ENCODE measurements around the gene ETFA. TPM values are rescaled to one million over a fixed set of nuclear protein-coding genes. Genes with fewer than 3 reads are reported as not detected.

ETFA gene
- total and polyA plus RNA-seq, 2 of the 8 experiments (the other 6 are each of a cell fraction or from before 2014, with no cell fraction given): 60.9 to 90.0 TPM

GRCh38 chr15:76342382-76343201 lies 31.3 kb upstream of the ETFA start:
- Histone ChIP-seq H3K4me1 (replicated peaks in 1 of 4; ENCODE audit: control insufficient read depth in 3 of 4, insufficient read depth in 4 of 4, low read length in 3 of 4) (peaks cover 0 to 38% (median 25%) of the 10 kb centered on the region in 4 experiments; a peak in 6 of 7 replicates), H2BK15ac (ENCODE audit: low read length) (no peak overlapping the region), H3K14ac (ENCODE audit: insufficient read length) (no peak overlapping the region), H2BK120ac (replicated peaks; ENCODE audit: low read depth, low read length) (no peak overlapping the region), H3K18ac (ENCODE audit: extremely low read depth, low read length) (no peak overlapping the region), H2BK20ac (ENCODE audit: low read length) (no peak overlapping the region), H3K4me3 (ENCODE audit: extremely low read depth in 1 of 4, insufficient read depth in 2 of 4, low read depth in 3 of 4, low read length in 4 of 4) (peak overlapping the region in 1 of 4 experiments; percentile 55; a peak in 2 of 8 replicates), H3K9me3 (ENCODE audit: insufficient read depth in 2 of 2, low read depth in 1 of 2, low read length in 1 of 2) (peaks cover 0 to 10% of the 10 kb centered on the region in 2 experiments; a peak in 1 of 4 replicates), H3K36me3 (ENCODE audit: control insufficient read depth in 2 of 4, insufficient read depth in 4 of 4, low read length in 3 of 4) (peaks cover 0 to 24% (median 0%) of the 10 kb centered on the region in 4 experiments; a peak in 1 of 8 replicates), H4K20me1 (replicated peaks in 1 of 2; ENCODE audit: control insufficient read depth in 1 of 2, insufficient read depth in 2 of 2, low read length in 2 of 2) (peaks cover 12 to 29% of the 10 kb centered on the region in 2 experiments), H4K5ac (ENCODE audit: insufficient read length, low read depth, low read length) (no peak overlapping the region), H3K79me2 (ENCODE audit: control insufficient read depth in 1 of 2, insufficient read depth in 2 of 2, low read length in 2 of 2) (no peaks in the 10 kb centered on the region), H2BK5ac (ENCODE audit: low read depth, low read length) (no peak overlapping the region), H3K9ac (replicated peaks in 1 of 4; ENCODE audit: extremely low read depth in 1 of 4, low read depth in 3 of 4, low read length in 3 of 4) (no peak overlapping the region), H3K27ac (ENCODE audit: low read depth, low read length) (no peak overlapping the region), H4K8ac (ENCODE audit: extremely low read depth, insufficient read depth, low read length) (peak overlapping the region; percentile 28; the same call in 1 of the 2 replicates), H4K91ac (replicated peaks; ENCODE audit: insufficient read length, low read length) (no peak overlapping the region), H3K4me2 (ENCODE audit: insufficient read depth in 1 of 2, low read depth in 2 of 2, low read length in 2 of 2) (peak overlapping the region; percentile 52 to 80), H3K27me3 (replicated peaks in 1 of 4; ENCODE audit: control insufficient read depth in 3 of 4, extremely low read depth in 1 of 4, insufficient read depth in 3 of 4, low read length in 3 of 4) (peaks cover 89 to 100% (median 95%) of the 10 kb centered on the region in 4 experiments), H3K79me1 (ENCODE audit: low read depth, low read length) (no peaks in the 10 kb centered on the region), H3K23ac (ENCODE audit: insufficient read length) (no peak overlapping the region), H3K23me2 (ENCODE audit: low read depth, low read length) (peaks cover 13% of the 10 kb centered on the region; the same call in 1 of the 2 replicates), H3K56ac (replicated peaks; ENCODE audit: insufficient read length, low read depth, low read length) (no peak overlapping the region), H2BK12ac (ENCODE audit: low read depth, low read length) (0 out of 2 replicates have a peak overlapping the region, but pooled peaks have one; percentile 17), H3K4ac (replicated peaks; ENCODE audit: insufficient read length, low read depth, low read length) (no peak overlapping the region), H2AK5ac (ENCODE audit: low read depth, low read length) (no peak overlapping the region), H2AFZ (ENCODE audit: low read length) (no peak overlapping the region)
- DNase-seq (ENCODE audit: low read depth in 1 of 2, low spot score in 2 of 2): peak in 1 of 2 experiments; percentile 87
- WGBS, 2 experiments (ENCODE audit: extremely low coverage in 1 of 2, insufficient coverage in 1 of 2, insufficient read length in 1 of 2, insufficient replicate concordance in 2 of 2, low coverage in 1 of 2, low lambda C conversion rate in 2 of 2, missing lambda C conversion rate in 1 of 2): 8% methylated on average over 64 of the region's 87 CpGs; no CpG with 5 or more reads in 1 of the 2 experiments
- no peak for FAIRE-seq
- ChIA-PET CTCF (ENCODE audit: partially characterized antibody) (interaction anchor here (1.3 kb wide), 3 partner anchors 107 to 157 kb away, joined by 3 to 5 read pairs (median 3); no protein-coding TSS in a partner anchor), POLR2A (ENCODE audit: partially characterized antibody) (interaction anchor here (1.2 kb wide), 1 partner anchor 9 kb away, joined by 3 read pairs; no protein-coding TSS in a partner anchor)
- TF ChIP-seq TBP (IDR thresholded peaks at IDR 0.05; ENCODE audit: low read depth, low read length) (no peak), NRF1 (IDR thresholded peaks at IDR 0.05; ENCODE audit: low read depth, low read length) (peak; percentile 37), JUN (IDR thresholded peaks at IDR 0.05; ENCODE audit: low read depth, low read length) (no peak), GTF2F1 (IDR thresholded peaks at IDR 0.05; ENCODE audit: borderline replicate concordance, low read depth, low read length) (0 out of 2 replicates have a peak, but pooled peaks have one; percentile 24), CREB1 (IDR thresholded peaks at IDR 0.05) (no peak), BRCA1 (IDR thresholded peaks at IDR 0.05; ENCODE audit: low read depth, low read length) (no peak), CHD1 (IDR thresholded peaks at IDR 0.05; ENCODE audit: low read depth, low read length) (no peak), RFX5 (IDR thresholded peaks at IDR 0.05; ENCODE audit: borderline replicate concordance, low read depth, low read length) (no peak), MAX (IDR thresholded peaks at IDR 0.05) (peak; percentile 98), BACH1 (IDR thresholded peaks at IDR 0.05; ENCODE audit: low read length) (no peak), TCF12 (IDR thresholded peaks at IDR 0.05; ENCODE audit: low read depth, low read length) (0 out of 2 replicates have a peak, but pooled peaks have one; percentile 17), RXRA (IDR thresholded peaks at IDR 0.05; ENCODE audit: insufficient read depth, low read depth, low read length) (no peak)

Measured in H1 (cell line).